Panc1 (cell line): ENCODE measurements around the gene ZNF154. TPM values are rescaled to one million over a fixed set of nuclear protein-coding genes. Genes with fewer than 3 reads are reported as not detected.

Experiments
- ATAC-seq: fragments of 200-7000 bp; cut with Tn5 transposase; 2 replicates; pipeline ENCODE4 v1.9.1; 2020; ENCODE audit warnings: mild to moderate bottlenecking, moderate library complexity
- BruUV-seq: library from RNA; stranded (reverse); fragments of 400-500 nt; replicated peaks from 2 replicates; lab custom pipeline; 2021; lab: Mats Ljungman, UMichigan
- CTCF ChIA-PET: fragments of 300-600 bp; sonication (Branson Sonifier 250); formaldehyde crosslinking; loops from one replicate; lab custom pipeline; 2022; ENCODE audit warnings: antibody characterized with exemption; lab: Charles Lee
- POLR2A ChIA-PET: fragments of 300-600 bp; sonication (Branson Sonifier 250); formaldehyde crosslinking; loops from one replicate; lab custom pipeline; 2022; ENCODE audit warnings: antibody characterized with exemption; lab: Charles Lee
- DNase-seq: peaks from one replicate; pipeline ENCODE4 v3.0.0-alpha.2; 2010; ENCODE audit warnings: low read depth, low spot score
- H3K27ac ChIP-seq: 2 replicates; pipeline ENCODE4 v1.5.1; 2011; ENCODE audit warnings: mild to moderate bottlenecking, low read length, inconsistent platforms
- H3K27me3 ChIP-seq: fragments of 200-500 bp; sonication (Bioruptor generic); 2 replicates; pipeline ENCODE4 v1.6.0; 2014; ENCODE audit warnings: low read length, inconsistent platforms; ENCODE audit not compliant: control insufficient read depth, insufficient read depth
- H3K36me3 ChIP-seq: fragments of 200-500 bp; sonication (Bioruptor generic); 2 replicates; pipeline ENCODE4 v1.5.1; 2014; ENCODE audit warnings: inconsistent platforms, mild to moderate bottlenecking, low read length, moderate library complexity; ENCODE audit not compliant: control insufficient read depth, insufficient read depth
- H3K4me1 ChIP-seq: 2 replicates; pipeline ENCODE4 v1.5.1; 2011; ENCODE audit warnings: inconsistent platforms, mild to moderate bottlenecking, low read length, moderate library complexity; ENCODE audit not compliant: control insufficient read depth, insufficient read depth
- H3K4me3 ChIP-seq, 2 experiments: 2 replicates each; pipeline ENCODE4 v1.5.1; 2011 to 2012; ENCODE audit warnings: low read depth in 2 of 2, low read length in 2 of 2, mild to moderate bottlenecking in 2 of 2, inconsistent platforms in 1 of 2, moderate library complexity in 1 of 2
- H3K9me3 ChIP-seq: fragments of 200-500 bp; sonication (Bioruptor generic); 2 replicates; pipeline ENCODE4 v1.5.1; 2014; ENCODE audit warnings: low read depth, mild to moderate bottlenecking, inconsistent platforms, low read length, moderate library complexity; ENCODE audit not compliant: control insufficient read depth, insufficient read depth
- POLR2AphosphoS5 ChIP-seq: IDR thresholded peaks from 2 replicates; pipeline ENCODE4 v1.6.1; 2012; ENCODE audit warnings: mild to moderate bottlenecking, low read depth, low read length, moderate library complexity
- SIN3A ChIP-seq: IDR thresholded peaks from 2 replicates; pipeline ENCODE4 v1.6.1; 2012; ENCODE audit warnings: low read depth, mild to moderate bottlenecking, low read length, moderate library complexity, borderline replicate concordance; ENCODE audit not compliant: insufficient read depth
- TCF7L2 ChIP-seq: IDR thresholded peaks from 2 replicates; pipeline ENCODE4 v1.6.1; 2011; ENCODE audit warnings: mild to moderate bottlenecking, low read depth, low read length, inconsistent platforms
- in situ Hi-C: cut with HindIII; loops from 2 replicates; pipeline ENCODE4 v1.10.0; 2016; ENCODE audit warnings: low sequenced_read_pairs, low pct_unique_long_range_greater_than_20kb
- intact Hi-C: fragments of 100-400 bp; cut with micrococcal nuclease; formaldehyde crosslinking; loops from one replicate; pipeline ENCODE4 v1.10.0; 2022; ENCODE audit not compliant: unreplicated experiment
- total RNA-seq: library from RNA; stranded (reverse); gene quantifications from one replicate; pipeline ENCODE4 v1.2.1, GENCODE V29; 2021; ENCODE audit not compliant: unreplicated experiment
- TF ChIP-seq, protein P1 (sequence below), 2 experiments: IDR thresholded peaks; 2 replicates each; pipeline ENCODE4 v1.6.1; 2011 to 2012; ENCODE audit warnings: low read depth in 2 of 2, control low read depth in 1 of 2, low read length in 1 of 2, mild to moderate bottlenecking in 1 of 2, moderate library complexity in 1 of 2; ENCODE audit not compliant: insufficient read depth in 1 of 2
- TF ChIP-seq, protein P2 (sequence below): fragments of 450-650 bp; IDR thresholded peaks from 2 replicates; pipeline ENCODE4 v1.5.1; 2017; ENCODE audit warnings: mild to moderate bottlenecking

The ZNF154 gene
- total RNA-seq, 1 experiment from 2014 or later: not detected

DNA sequence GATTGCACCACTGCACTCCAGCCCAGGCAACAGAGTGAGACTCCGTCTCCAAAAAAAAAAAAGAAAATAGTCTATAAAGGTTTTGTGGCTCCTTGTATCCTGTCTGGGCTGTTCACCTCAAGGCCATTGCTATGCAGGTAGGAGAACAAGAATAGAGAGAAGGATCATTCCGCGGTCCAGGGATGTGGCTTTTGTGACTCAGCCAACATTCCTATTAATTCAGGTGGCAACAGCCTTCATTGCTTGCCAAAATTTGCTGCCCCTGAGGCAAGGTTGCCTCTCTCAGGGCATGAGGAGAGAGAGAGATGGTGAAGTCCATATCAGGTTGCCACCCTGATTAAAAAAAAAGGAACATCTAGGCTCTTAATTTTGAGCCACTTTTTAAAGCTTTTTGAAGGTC lies 19.3 kb downstream of the ZNF154 start:
- ChIA-PET POLR2A (no interaction called here), CTCF (interaction anchor here (0.6 kb wide), 1 partner anchor 8 kb away, joined by 3 read pairs; the partner anchor contains the start of gene ZNF551)
- peaks cover 84% of the 10 kb centered on the region for H3K9me3 ChIP-seq
- no peaks in the 10 kb centered on the region for H3K27me3 ChIP-seq
- 0 out of 2 replicates have a peak, but pooled peaks cover 6% of the 10 kb centered on the region for H3K36me3 ChIP-seq
- no peaks in the 10 kb centered on the region for H3K4me1 ChIP-seq
- TF ChIP-seq, protein P1, sequence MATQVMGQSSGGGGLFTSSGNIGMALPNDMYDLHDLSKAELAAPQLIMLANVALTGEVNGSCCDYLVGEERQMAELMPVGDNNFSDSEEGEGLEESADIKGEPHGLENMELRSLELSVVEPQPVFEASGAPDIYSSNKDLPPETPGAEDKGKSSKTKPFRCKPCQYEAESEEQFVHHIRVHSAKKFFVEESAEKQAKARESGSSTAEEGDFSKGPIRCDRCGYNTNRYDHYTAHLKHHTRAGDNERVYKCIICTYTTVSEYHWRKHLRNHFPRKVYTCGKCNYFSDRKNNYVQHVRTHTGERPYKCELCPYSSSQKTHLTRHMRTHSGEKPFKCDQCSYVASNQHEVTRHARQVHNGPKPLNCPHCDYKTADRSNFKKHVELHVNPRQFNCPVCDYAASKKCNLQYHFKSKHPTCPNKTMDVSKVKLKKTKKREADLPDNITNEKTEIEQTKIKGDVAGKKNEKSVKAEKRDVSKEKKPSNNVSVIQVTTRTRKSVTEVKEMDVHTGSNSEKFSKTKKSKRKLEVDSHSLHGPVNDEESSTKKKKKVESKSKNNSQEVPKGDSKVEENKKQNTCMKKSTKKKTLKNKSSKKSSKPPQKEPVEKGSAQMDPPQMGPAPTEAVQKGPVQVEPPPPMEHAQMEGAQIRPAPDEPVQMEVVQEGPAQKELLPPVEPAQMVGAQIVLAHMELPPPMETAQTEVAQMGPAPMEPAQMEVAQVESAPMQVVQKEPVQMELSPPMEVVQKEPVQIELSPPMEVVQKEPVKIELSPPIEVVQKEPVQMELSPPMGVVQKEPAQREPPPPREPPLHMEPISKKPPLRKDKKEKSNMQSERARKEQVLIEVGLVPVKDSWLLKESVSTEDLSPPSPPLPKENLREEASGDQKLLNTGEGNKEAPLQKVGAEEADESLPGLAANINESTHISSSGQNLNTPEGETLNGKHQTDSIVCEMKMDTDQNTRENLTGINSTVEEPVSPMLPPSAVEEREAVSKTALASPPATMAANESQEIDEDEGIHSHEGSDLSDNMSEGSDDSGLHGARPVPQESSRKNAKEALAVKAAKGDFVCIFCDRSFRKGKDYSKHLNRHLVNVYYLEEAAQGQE (IDR thresholded peaks at IDR 0.05; ENCODE audit: insufficient read depth in 1 of 2, low read depth in 2 of 2, low read length in 1 of 2): no peak
- no peak for TF ChIP-seq POLR2AphosphoS5
- TF ChIP-seq, protein P2, sequence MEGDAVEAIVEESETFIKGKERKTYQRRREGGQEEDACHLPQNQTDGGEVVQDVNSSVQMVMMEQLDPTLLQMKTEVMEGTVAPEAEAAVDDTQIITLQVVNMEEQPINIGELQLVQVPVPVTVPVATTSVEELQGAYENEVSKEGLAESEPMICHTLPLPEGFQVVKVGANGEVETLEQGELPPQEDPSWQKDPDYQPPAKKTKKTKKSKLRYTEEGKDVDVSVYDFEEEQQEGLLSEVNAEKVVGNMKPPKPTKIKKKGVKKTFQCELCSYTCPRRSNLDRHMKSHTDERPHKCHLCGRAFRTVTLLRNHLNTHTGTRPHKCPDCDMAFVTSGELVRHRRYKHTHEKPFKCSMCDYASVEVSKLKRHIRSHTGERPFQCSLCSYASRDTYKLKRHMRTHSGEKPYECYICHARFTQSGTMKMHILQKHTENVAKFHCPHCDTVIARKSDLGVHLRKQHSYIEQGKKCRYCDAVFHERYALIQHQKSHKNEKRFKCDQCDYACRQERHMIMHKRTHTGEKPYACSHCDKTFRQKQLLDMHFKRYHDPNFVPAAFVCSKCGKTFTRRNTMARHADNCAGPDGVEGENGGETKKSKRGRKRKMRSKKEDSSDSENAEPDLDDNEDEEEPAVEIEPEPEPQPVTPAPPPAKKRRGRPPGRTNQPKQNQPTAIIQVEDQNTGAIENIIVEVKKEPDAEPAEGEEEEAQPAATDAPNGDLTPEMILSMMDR: no peak
- TF ChIP-seq SIN3A: no peak
- no peak for TF ChIP-seq TCF7L2
- in situ Hi-C loops: no loop called here
- intact Hi-C loops: no loop called here
- H3K27ac ChIP-seq: no peak overlapping the region
- no TSS peak for BruUV-seq
- H3K4me3 ChIP-seq: no peak overlapping the region
- no peak for DNase-seq
- ATAC-seq: no peak

GRCh38 chr19:57688011-57688763 lies 20.8 kb downstream of the ZNF154 start:
- Histone ChIP-seq H3K9me3 (peaks cover 88% of the 10 kb centered on the region), H3K36me3 (0 out of 2 replicates have a peak, but pooled peaks cover 6% of the 10 kb centered on the region), H3K27me3 (no peaks in the 10 kb centered on the region), H3K4me3 (no peak overlapping the region), H3K27ac (no peak overlapping the region), H3K4me1 (no peaks in the 10 kb centered on the region)
- DNase-seq (no peak), ATAC-seq (no peak)
- CTCF ChIA-PET: no interaction called here
- POLR2A ChIA-PET: no interaction called here
- BruUV-seq: no TSS peak
- in situ Hi-C loops: no loop called here
- TF ChIP-seq, protein P2: no peak
- no peak for TF ChIP-seq TCF7L2
- TF ChIP-seq SIN3A: no peak
- TF ChIP-seq, protein P1 (IDR thresholded peaks at IDR 0.05; ENCODE audit: insufficient read depth in 1 of 2, low read depth in 2 of 2, low read length in 1 of 2): no peak
- no peak for TF ChIP-seq POLR2AphosphoS5
- intact Hi-C loops: no loop called here
